Keratinocyte (primary cell): ENCODE measurements around the gene THUMPD3. TPM values are rescaled to one million over a fixed set of nuclear protein-coding genes. Genes with fewer than 3 reads are reported as not detected.

ENCODE experiments used
- DNase-seq: peaks from one replicate; pipeline ENCODE4 v3.0.0-alpha.2; 2011; ENCODE audit warnings: low read depth, missing footprints, low spot score
- FAIRE-seq: peaks from 2 replicates; lab custom pipeline; 2011; peaks lifted over from hg19 to GRCh38; lab: Jason Lieb, UNC
- H2AFZ ChIP-seq: 2 replicates; pipeline ENCODE4 v1.6.0; 2012; ENCODE audit warnings: low read length, control low read depth, inconsistent platforms; ENCODE audit not compliant: control insufficient read depth
- H3K27ac ChIP-seq: 2 replicates; pipeline ENCODE4 v1.5.1; 2011; ENCODE audit warnings: low read length; ENCODE audit not compliant: control insufficient read depth, insufficient read depth
- H3K27me3 ChIP-seq: 3 replicates; pipeline ENCODE4 v1.6.0; 2011; ENCODE audit warnings: low read length; ENCODE audit not compliant: control insufficient read depth, insufficient read depth; ENCODE audit errors: extremely low read depth
- H3K36me3 ChIP-seq, 2 experiments: 2 replicates in 1 of 2; 3 replicates in 1 of 2; pipeline ENCODE4 v1.5.1; 2011; ENCODE audit warnings: low read length in 2 of 2, mild to moderate bottlenecking in 1 of 2; ENCODE audit not compliant: control insufficient read depth in 2 of 2, insufficient read depth in 2 of 2; ENCODE audit errors: extremely low read depth in 1 of 2
- H3K4me1 ChIP-seq: 3 replicates; pipeline ENCODE4 v1.5.1; 2011; ENCODE audit warnings: low read length; ENCODE audit not compliant: control insufficient read depth, insufficient read depth; ENCODE audit errors: extremely low read depth
- H3K4me2 ChIP-seq: 3 replicates; pipeline ENCODE4 v1.6.0; 2011; ENCODE audit warnings: low read depth, low read length; ENCODE audit not compliant: control insufficient read depth, insufficient read depth; ENCODE audit errors: extremely low read depth
- H3K4me3 ChIP-seq, 3 experiments: fragments of 200-600 bp in 1 of 3; sonication (generic) in 1 of 3; 2 replicates in 2 of 3; 3 replicates in 1 of 3; pipeline ENCODE4 v1.5.1; 2011 to 2016; ENCODE audit warnings: low read length in 3 of 3, mild to moderate bottlenecking in 3 of 3, control low read depth in 2 of 3, inconsistent platforms in 1 of 3, low read depth in 1 of 3, mixed read lengths in 1 of 3, mixed run types in 1 of 3, moderate library complexity in 1 of 3; ENCODE audit not compliant: control insufficient read depth in 2 of 3, insufficient read depth in 2 of 3; ENCODE audit errors: extremely low read depth in 1 of 3
- H3K79me2 ChIP-seq: 2 replicates; pipeline ENCODE4 v1.6.0; 2012; ENCODE audit warnings: low read length; ENCODE audit not compliant: control insufficient read depth, insufficient read depth
- H3K9ac ChIP-seq: 3 replicates; pipeline ENCODE4 v1.6.0; 2011; ENCODE audit warnings: low read length; ENCODE audit not compliant: control insufficient read depth, insufficient read depth; ENCODE audit errors: extremely low read depth
- H3K9me1 ChIP-seq: 3 replicates; pipeline ENCODE4 v1.6.0; 2011; ENCODE audit warnings: low read length; ENCODE audit not compliant: control insufficient read depth, insufficient read depth; ENCODE audit errors: extremely low read depth
- H3K9me3 ChIP-seq: 2 replicates; pipeline ENCODE4 v1.5.1; 2012; ENCODE audit warnings: low read depth, low read length; ENCODE audit not compliant: control insufficient read depth
- H4K20me1 ChIP-seq: 3 replicates; pipeline ENCODE4 v1.6.0; 2011; ENCODE audit warnings: low read length; ENCODE audit not compliant: control insufficient read depth, insufficient read depth; ENCODE audit errors: extremely low read depth
- EZH2 ChIP-seq: IDR thresholded peaks from one replicate; pipeline ENCODE4 v1.6.1; 2012; ENCODE audit warnings: inconsistent platforms, mild to moderate bottlenecking, low read length, moderate library complexity
- dilution Hi-C: fragments of 300-500 bp; cut with MboI; formaldehyde crosslinking; loops from one replicate; pipeline ENCODE4 v1.7.0; 2020; ENCODE audit warnings: low sequenced_read_pairs; ENCODE audit not compliant: extremely low pct_ligation_motif_present
- polyA plus RNA-seq, 5 experiments: library from polyadenylated mRNA; depleted of rRNA in 3 of 5; stranded (reverse) in 3 of 5; stranded (forward) in 1 of 5; unstranded in 1 of 5; fragments of >200 nt; gene quantifications; 1 replicate in 1 of 5; 2 replicates in 3 of 5; 3 replicates in 1 of 5; pipeline versions ENCODE4 v1.2.1 to v1.2.3, GENCODE V29; 2011 to 2012; ENCODE audit warnings: missing spikeins in 2 of 5, low read depth in 1 of 5, low replicate concordance in 1 of 5
- TF ChIP-seq, protein P1 (sequence below), 3 experiments: IDR thresholded peaks in 1 of 3; conservative IDR thresholded peaks in 1 of 3; optimal IDR thresholded peaks in 1 of 3; 2 replicates in 2 of 3; 3 replicates in 1 of 3; pipeline versions ENCODE3 to v1.5.1; 2011; ENCODE audit warnings: low read length in 3 of 3, mild to moderate bottlenecking in 3 of 3, moderate library complexity in 2 of 3, control low read depth in 1 of 3, inconsistent platforms in 1 of 3; ENCODE audit not compliant: insufficient read depth in 2 of 3; ENCODE audit errors: extremely low read depth in 1 of 3

The THUMPD3 gene
- polyA plus RNA-seq, 1 donor (not counting 4 experiments of a cell fraction or from before 2014, with no cell fraction given) = 59.8 TPM

DNA sequence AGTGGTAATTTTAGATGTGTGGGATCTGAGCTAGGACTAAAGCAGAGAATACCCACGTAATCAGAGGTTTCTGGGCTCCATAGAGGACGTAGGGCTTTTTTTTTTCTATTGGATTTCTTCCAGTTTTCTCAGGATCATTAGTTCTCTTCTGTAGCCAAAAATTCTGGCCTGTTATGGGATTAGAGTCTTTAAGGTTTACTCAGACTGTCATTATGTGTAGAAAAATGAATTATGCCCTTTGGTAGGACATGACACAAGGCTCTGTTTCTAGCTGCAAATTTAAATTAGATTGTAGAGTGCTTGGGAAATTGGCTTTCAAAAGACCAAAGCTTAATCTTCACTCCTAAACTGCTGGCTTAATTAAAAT lies 36.5 kb downstream of the THUMPD3 start:
- peaks cover 52% of the 10 kb centered on the region for H3K4me1 ChIP-seq
- H2AFZ ChIP-seq = no peak overlapping the region
- no peaks in the 10 kb centered on the region for H3K27me3 ChIP-seq
- dilution Hi-C loops = no loop called here
- H3K36me3 ChIP-seq = peaks cover 4 to 10% of the 10 kb centered on the region in 2 experiments
- DNase-seq (no peak), FAIRE-seq (no peak)
- H3K79me2 ChIP-seq = peaks cover 84% of the 10 kb centered on the region
- H3K9me3 ChIP-seq = no peaks in the 10 kb centered on the region
- H3K9ac ChIP-seq = peak overlapping the region; percentile 100
- H3K4me3 ChIP-seq = peak overlapping the region; percentile 87 to 97 (median 96)
- H4K20me1 ChIP-seq = peaks cover 23% of the 10 kb centered on the region
- peak overlapping the region; percentile 99 for H3K27ac ChIP-seq
- TF ChIP-seq, protein P1, sequence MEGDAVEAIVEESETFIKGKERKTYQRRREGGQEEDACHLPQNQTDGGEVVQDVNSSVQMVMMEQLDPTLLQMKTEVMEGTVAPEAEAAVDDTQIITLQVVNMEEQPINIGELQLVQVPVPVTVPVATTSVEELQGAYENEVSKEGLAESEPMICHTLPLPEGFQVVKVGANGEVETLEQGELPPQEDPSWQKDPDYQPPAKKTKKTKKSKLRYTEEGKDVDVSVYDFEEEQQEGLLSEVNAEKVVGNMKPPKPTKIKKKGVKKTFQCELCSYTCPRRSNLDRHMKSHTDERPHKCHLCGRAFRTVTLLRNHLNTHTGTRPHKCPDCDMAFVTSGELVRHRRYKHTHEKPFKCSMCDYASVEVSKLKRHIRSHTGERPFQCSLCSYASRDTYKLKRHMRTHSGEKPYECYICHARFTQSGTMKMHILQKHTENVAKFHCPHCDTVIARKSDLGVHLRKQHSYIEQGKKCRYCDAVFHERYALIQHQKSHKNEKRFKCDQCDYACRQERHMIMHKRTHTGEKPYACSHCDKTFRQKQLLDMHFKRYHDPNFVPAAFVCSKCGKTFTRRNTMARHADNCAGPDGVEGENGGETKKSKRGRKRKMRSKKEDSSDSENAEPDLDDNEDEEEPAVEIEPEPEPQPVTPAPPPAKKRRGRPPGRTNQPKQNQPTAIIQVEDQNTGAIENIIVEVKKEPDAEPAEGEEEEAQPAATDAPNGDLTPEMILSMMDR (optimal IDR thresholded peaks at IDR 0.05 in 1 of 3, IDR thresholded peaks at IDR 0.05 in 1 of 3, conservative IDR thresholded peaks at IDR 0.05 in 1 of 3; ENCODE audit: extremely low read depth in 1 of 3, insufficient read depth in 2 of 3, low read length in 3 of 3) = no peak
- no peak for TF ChIP-seq EZH2
- no peaks in the 10 kb centered on the region for H3K9me1 ChIP-seq
- H3K4me2 ChIP-seq = peak overlapping the region; percentile 96

DNA sequence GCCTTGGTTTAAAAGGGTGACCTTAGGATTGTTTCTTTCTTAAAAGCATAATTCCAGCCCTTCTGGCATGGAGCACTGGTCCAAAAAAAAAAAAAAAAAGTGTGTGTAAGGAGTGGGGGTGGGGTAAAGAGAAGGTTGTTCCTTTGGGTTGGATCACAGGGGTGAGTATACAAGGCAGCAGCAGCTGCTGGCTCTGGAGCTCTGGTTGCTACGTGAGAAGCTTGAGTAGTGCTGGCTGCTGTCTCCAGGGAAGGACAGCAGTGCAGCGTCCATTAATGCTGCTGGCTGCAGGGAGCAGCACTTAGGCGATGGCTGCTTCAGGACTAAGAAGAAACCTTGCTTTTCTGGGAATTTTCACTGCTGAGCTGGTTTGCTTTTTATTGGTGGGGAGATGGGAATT lies 36.9 kb downstream of the THUMPD3 start:
- Histone ChIP-seq H3K9me3 (no peaks in the 10 kb centered on the region), H3K27me3 (no peaks in the 10 kb centered on the region), H3K79me2 (peaks cover 84% of the 10 kb centered on the region), H3K4me2 (peak overlapping the region; percentile 96), H3K4me3 (peak overlapping the region; percentile 87 to 97 (median 96)), H3K9me1 (peaks cover 1% of the 10 kb centered on the region), H2AFZ (no peak overlapping the region), H4K20me1 (peaks cover 25% of the 10 kb centered on the region), H3K4me1 (peaks cover 52% of the 10 kb centered on the region), H3K27ac (peak overlapping the region; percentile 99), H3K9ac (peak overlapping the region; percentile 100), H3K36me3 (peaks cover 1 to 7% of the 10 kb centered on the region in 2 experiments)
- DNase-seq (no peak), FAIRE-seq (no peak)
- dilution Hi-C loops = no loop called here
- TF ChIP-seq EZH2 = no peak
- TF ChIP-seq, protein P1 (optimal IDR thresholded peaks at IDR 0.05 in 1 of 3, IDR thresholded peaks at IDR 0.05 in 1 of 3, conservative IDR thresholded peaks at IDR 0.05 in 1 of 3; ENCODE audit: extremely low read depth in 1 of 3, insufficient read depth in 2 of 3, low read length in 3 of 3) = peak in 1 of 3 experiments; percentile 6
